Measurements from ENCODE around the gene CEP350. TPM values are rescaled to one million over a fixed set of nuclear protein-coding genes. Genes with fewer than 3 reads are reported as not detected.

CEP350 gene
- total and polyA plus RNA-seq, 2 of the 13 experiments (the other 11 are each of a cell fraction or from before 2014, with no cell fraction given), result 7.6 to 35.9 TPM

GRCh38 chr1:180151508-180151907, 196.9 kb downstream of the CEP350 start (continued):
- TF ChIP-seq, protein P1, sequence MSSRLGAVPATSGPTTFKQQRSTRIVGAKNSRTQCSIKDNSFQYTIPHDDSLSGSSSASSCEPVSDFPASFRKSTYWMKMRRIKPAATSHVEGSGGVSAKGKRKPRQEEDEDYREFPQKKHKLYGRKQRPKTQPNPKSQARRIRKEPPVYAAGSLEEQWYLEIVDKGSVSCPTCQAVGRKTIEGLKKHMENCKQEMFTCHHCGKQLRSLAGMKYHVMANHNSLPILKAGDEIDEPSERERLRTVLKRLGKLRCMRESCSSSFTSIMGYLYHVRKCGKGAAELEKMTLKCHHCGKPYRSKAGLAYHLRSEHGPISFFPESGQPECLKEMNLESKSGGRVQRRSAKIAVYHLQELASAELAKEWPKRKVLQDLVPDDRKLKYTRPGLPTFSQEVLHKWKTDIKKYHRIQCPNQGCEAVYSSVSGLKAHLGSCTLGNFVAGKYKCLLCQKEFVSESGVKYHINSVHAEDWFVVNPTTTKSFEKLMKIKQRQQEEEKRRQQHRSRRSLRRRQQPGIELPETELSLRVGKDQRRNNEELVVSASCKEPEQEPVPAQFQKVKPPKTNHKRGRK (CRISPR knock-in tag; IDR thresholded peaks at IDR 0.05), result no peak
- TF ChIP-seq ZNF710 (CRISPR knock-in tag; IDR thresholded peaks at IDR 0.05; ENCODE audit: borderline replicate concordance), result no peak
- no peak for TF ChIP-seq AGO1 (IDR thresholded peaks at IDR 0.05; ENCODE audit: low read depth, low read length, poor library complexity, severe bottlenecking)
- TF ChIP-seq ZNF704 (CRISPR knock-in tag; IDR thresholded peaks at IDR 0.05; ENCODE audit: borderline replicate concordance), result no peak
- TF ChIP-seq CEBPZ (IDR thresholded peaks at IDR 0.05; ENCODE audit: low read length), result no peak
- TF ChIP-seq ZNF749 (CRISPR knock-in tag; IDR thresholded peaks at IDR 0.05; ENCODE audit: borderline replicate concordance), result no peak
- TF ChIP-seq MEIS2 (CRISPR knock-in tag; IDR thresholded peaks at IDR 0.05), result no peak
- no peak for TF ChIP-seq ZNF292 (CRISPR knock-in tag; IDR thresholded peaks at IDR 0.05; ENCODE audit: borderline replicate concordance, low read depth)
- no peak for TF ChIP-seq ZSCAN22 (CRISPR knock-in tag; IDR thresholded peaks at IDR 0.05)
- TF ChIP-seq KDM2A (CRISPR knock-in tag; IDR thresholded peaks at IDR 0.05; ENCODE audit: borderline replicate concordance, low read depth), result no peak
